Measurements from ENCODE around the gene ARPC4. TPM values are rescaled to one million over a fixed set of nuclear protein-coding genes. Genes with fewer than 3 reads are reported as not detected.

ARPC4 gene
- total and polyA plus RNA-seq, 11 donors = 30.0 to 151 (median 79.7) TPM

DNA sequence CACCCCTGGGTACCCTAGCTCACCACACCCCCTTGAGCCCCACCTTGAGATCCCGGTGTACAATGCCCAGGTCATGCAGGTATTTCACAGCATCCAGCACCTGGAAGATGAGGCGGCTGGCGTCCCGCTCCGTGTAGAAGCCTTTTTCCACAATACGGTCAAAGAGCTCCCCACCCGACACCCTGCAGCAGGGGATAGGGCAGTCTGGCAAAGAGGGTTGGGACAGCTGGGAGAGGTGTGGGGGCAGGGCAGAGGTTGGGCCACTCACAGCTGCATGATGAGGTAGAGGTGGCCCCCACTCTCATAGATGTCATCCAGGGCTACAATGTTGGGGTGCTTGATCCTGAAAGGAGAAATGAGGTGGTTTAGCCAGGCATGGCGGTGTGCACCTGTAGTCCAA is 30.0 kb upstream of the ARPC4 start:
- Histone ChIP-seq H3K36me3 (peaks cover 0 to 80% (median 53%) of the 10 kb centered on the region in 9 donors), H3K4me1 (peaks cover 0 to 15% (median 13%) of the 10 kb centered on the region in 12 donors), H3K27me3 (no peaks in the 10 kb centered on the region), H3K9me3 (no peaks in the 10 kb centered on the region), H3K4me3 (no peak overlapping the region), H3K27ac (no peak overlapping the region)
- intact Hi-C loops (cut with DNase I) = no loop called here
- 92 to 96% (median 94%) methylated on average over 8 of the region's 8 CpGs for WGBS, 4 donors
- ATAC-seq (no peak), DNase-seq (no peak)
- TF ChIP-seq, protein P1, sequence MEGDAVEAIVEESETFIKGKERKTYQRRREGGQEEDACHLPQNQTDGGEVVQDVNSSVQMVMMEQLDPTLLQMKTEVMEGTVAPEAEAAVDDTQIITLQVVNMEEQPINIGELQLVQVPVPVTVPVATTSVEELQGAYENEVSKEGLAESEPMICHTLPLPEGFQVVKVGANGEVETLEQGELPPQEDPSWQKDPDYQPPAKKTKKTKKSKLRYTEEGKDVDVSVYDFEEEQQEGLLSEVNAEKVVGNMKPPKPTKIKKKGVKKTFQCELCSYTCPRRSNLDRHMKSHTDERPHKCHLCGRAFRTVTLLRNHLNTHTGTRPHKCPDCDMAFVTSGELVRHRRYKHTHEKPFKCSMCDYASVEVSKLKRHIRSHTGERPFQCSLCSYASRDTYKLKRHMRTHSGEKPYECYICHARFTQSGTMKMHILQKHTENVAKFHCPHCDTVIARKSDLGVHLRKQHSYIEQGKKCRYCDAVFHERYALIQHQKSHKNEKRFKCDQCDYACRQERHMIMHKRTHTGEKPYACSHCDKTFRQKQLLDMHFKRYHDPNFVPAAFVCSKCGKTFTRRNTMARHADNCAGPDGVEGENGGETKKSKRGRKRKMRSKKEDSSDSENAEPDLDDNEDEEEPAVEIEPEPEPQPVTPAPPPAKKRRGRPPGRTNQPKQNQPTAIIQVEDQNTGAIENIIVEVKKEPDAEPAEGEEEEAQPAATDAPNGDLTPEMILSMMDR (IDR thresholded peaks at IDR 0.05) = no peak
- no peak for TF ChIP-seq POLR2A (IDR thresholded peaks at IDR 0.05)

DNA sequence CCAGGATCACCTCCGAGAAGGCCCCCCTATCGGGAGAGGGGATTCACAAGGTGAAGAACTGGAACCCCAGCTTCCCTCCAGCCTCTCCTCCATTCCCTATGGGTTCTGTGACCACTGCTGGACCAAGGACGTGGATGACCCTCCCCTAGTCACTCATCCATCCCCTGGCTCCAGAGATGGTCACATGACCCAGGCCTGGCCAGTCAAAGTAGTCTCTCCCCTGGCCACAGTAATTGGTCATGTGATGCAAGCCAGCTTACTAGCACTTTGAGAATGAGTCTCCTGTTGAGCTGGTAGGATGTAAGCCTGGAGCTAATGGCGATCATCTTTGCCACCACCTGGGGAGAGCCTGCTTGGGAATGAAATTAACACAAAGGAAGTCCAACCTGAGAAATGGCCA is 27.0 kb upstream of the ARPC4 start:
- Histone ChIP-seq H3K27ac (no peak overlapping the region), H3K4me1 (peaks cover 0 to 44% (median 30%) of the 10 kb centered on the region in 12 donors), H3K9me3 (no peaks in the 10 kb centered on the region), H3K36me3 (peaks cover 0 to 50% (median 25%) of the 10 kb centered on the region in 9 donors), H3K27me3 (no peaks in the 10 kb centered on the region), H3K4me3 (no peak overlapping the region)
- DNase-seq = no peak
- intact Hi-C loops (cut with DNase I) = no loop called here
- ATAC-seq = no peak
- 90 to 95% (median 92%) methylated on average over 4 of the region's 4 CpGs for WGBS, 4 donors
- TF ChIP-seq, protein P1 (IDR thresholded peaks at IDR 0.05) = no peak
- TF ChIP-seq POLR2A (IDR thresholded peaks at IDR 0.05) = no peak

DNA sequence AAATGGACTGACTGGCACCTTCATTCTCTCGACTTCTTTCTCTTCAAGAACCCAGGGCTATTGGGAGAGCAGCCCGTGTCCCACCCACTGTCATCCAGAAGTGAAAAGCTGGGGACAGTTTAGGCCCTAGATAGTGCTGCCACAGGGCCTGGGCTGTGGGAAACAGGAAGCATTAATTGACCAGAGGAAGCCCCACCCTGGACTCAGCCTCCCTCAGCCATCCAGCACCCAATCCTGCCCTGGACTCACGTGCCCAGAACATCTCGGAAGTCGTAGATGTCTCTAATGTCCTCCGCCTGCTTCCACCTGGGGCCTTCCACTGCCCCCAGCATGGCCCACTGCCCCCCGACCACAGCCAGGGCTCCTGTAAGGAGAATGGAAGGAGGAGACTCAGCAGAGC is 25.5 kb upstream of the ARPC4 start:
- H3K27ac ChIP-seq = peak overlapping the region; percentile 26 to 90 (median 53)
- WGBS, 4 donors = 45 to 71% (median 66%) methylated on average over 7 of the region's 7 CpGs
- intact Hi-C loops (cut with DNase I) = no loop called here
- DNase-seq (peak in 3 of 5 donors; percentile 36 to 53 (median 50)), ATAC-seq (peak in 3 of 4 donors; percentile 5 to 54 (median 46))
- H3K4me1 ChIP-seq = peaks cover 0 to 46% (median 31%) of the 10 kb centered on the region in 12 donors
- H3K36me3 ChIP-seq = peaks cover 0 to 35% (median 16%) of the 10 kb centered on the region in 9 donors
- no peaks in the 10 kb centered on the region for H3K9me3 ChIP-seq
- TF ChIP-seq, protein P1 (IDR thresholded peaks at IDR 0.05) = no peak
- TF ChIP-seq POLR2A (IDR thresholded peaks at IDR 0.05) = no peak
- H3K27me3 ChIP-seq = no peaks in the 10 kb centered on the region
- peak overlapping the region in 3 of 12 donors; percentile 82 to 96 (median 87) for H3K4me3 ChIP-seq

DNA sequence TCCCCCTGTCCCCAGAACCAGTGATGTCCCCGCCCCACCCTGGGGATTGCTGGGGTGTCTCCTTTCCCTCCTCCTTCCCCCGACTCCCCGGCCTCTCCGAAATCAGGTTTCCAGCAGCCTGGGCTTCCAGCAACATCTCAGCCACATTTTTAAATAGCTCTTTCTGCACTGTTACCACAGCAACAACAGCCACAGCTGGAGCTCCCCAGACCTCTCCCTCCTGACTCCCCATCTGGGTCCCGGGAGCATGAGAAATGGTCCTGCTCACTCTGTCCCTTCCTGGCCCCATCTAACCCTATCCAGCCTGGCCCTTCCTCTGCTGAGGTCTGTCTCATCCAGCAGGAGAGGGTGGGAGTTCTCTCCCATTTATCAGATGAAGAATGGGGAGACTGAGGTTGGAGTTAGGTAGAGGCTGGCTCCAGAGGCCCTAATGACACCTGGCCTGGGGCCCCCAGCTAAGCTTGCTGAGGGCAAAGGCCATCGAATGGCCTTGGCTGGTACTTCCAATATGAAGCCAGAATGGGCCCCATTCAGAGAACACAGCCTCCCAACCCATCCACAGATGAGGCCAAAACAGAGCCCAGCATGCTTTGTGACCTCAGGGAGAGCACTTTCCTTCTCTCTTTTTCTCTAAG is 24.6 kb upstream of the ARPC4 start:
- peaks cover 0 to 46% (median 31%) of the 10 kb centered on the region in 12 donors for H3K4me1 ChIP-seq

More for the DNA sequence above, 24.6 kb upstream of the ARPC4 start:
- Histone ChIP-seq H3K27me3 (no peaks in the 10 kb centered on the region), H3K4me3 (peak overlapping the region in 6 of 12 donors; percentile 67 to 96 (median 84)), H3K9me3 (no peaks in the 10 kb centered on the region), H3K36me3 (peaks cover 0 to 27% (median 11%) of the 10 kb centered on the region in 9 donors), H3K27ac (peak overlapping the region in 10 of 12 donors; percentile 13 to 90 (median 60))
- TF ChIP-seq, protein P1 (IDR thresholded peaks at IDR 0.05) = no peak
- TF ChIP-seq POLR2A (IDR thresholded peaks at IDR 0.05) = no peak
- WGBS, 4 donors = 60 to 75% (median 70%) methylated on average over 6 of the region's 6 CpGs
- no peak for ATAC-seq
- DNase-seq = no peak
- intact Hi-C loops (cut with DNase I) = loop anchor here in 1 of 10 donors (2.0 kb wide), 1 partner anchor 25 kb away; the partner anchor contains the start of genes ARPC4 and TADA3

Data from heart left ventricle (tissue), 16 donors.